ENCODE data around the gene SUPT4H1.
"Not testable (repeated sequence)": the region's sequence is repeated elsewhere in the genome, so short reads cannot be mapped to it uniquely, and the experiment has no call there.

SUPT4H1 gene

DNA sequence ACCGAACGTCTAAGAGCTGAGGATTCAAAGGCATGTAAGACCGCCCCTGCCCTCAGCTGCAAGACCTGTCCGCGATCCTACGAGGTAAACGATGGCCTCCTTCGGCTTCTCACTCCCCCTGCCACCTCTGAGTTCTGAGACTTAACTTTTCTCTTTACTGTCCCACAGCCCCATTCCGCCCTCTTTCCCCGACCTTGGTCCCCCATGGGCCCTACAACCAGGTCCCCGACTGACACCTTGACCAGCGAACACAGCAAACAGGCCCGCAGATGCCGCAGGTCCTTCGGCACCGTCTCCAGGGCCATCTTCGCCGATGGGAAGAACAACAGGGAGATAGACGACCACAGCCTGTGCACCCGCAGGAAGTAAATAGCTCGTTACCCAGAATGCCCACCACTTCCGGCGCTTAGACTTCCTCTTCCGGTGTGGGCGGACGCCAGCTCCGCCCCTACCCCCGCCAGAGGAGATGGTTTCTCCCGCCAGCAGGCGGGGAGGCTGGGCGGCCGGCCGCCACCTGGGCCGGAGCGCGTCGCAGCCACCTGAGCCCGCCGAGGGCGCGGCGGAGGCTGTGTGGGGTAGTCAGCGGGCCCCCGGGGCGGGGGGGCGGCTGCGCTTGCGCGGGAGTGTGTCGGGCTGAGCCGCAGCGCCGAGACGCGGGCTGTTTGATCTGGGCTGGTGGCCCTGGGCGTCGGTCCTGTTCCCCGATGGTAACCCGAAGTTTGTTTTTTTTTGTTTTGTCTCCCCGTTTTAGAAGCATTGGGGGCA lies at the start of gene SUPT4H1:
SUPT4H1 (minus strand) TSS at position 371 of the 765 bp plus-strand sequence; CDS start at position 305, 66 bp downstream.
- H3K4me3 ChIP-seq = peak within 1 kb of the TSS; percentile 74 to 94 (median 88)
- H3K27ac ChIP-seq = peak within 1 kb of the TSS; percentile 64 to 97 (median 93)

DNA sequence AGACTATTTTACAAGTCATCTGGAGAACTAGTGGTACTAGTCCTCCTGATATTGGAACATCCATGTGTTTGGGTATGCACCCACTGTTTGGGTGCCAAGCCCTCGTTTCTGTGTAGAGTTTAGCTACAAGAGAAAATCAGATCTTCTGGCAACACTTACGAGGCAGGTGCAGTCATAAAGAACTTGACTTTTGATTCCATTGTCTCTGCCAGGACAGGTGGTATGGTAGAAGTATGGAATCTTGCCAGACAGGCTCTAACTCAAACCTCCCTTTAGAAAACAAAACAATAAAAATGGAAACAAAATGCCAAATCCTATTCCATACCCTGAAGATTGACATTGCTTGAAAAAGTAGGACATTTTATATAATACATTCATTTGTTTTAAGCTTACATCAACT lies 49.3 kb upstream of the SUPT4H1 start:
- Histone ChIP-seq H3K4me3 (no peak overlapping the region), H3K27ac (no peak overlapping the region)

DNA sequence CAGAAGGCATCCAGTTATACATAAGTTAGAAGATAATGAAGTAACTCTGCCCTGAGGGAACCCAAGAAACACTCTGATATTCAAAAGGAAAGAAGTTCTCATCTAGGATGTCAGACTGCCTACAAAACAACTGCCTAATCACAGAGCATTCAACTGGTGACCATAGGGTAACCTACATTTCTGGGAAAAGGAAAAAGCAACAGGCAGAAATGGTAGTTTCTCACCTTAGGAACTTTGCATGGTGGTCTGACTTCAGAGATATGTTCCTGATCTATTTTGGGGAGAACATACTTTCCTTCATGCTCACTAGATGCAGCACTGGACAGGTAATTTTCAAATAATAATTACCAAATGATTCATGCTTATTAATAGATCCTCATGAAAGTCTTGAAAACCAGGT lies 48.8 kb upstream of the SUPT4H1 start:
- Histone ChIP-seq H3K27ac (no peak overlapping the region), H3K4me3 (no peak overlapping the region)

DNA sequence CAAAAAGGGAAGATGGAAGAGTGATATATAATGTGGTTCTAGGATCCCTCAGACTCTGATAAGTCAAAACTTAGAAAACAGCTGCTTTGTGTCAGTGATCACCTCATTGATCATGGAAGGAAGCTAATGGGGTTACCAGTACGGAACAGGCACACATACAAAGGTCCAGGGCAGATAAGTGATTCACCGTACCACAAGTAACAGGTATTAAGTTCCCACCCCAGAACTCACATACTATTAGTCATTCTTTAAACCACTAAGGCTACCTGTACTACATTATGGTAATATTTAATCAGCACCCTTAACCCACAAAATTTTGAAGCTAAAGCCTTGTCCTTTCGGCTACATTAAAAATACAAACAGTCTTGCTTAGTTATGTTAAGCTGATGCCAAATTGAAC lies 48.0 kb upstream of the SUPT4H1 start:
- H3K4me3 ChIP-seq = no peak overlapping the region
- no peak overlapping the region for H3K27ac ChIP-seq

DNA sequence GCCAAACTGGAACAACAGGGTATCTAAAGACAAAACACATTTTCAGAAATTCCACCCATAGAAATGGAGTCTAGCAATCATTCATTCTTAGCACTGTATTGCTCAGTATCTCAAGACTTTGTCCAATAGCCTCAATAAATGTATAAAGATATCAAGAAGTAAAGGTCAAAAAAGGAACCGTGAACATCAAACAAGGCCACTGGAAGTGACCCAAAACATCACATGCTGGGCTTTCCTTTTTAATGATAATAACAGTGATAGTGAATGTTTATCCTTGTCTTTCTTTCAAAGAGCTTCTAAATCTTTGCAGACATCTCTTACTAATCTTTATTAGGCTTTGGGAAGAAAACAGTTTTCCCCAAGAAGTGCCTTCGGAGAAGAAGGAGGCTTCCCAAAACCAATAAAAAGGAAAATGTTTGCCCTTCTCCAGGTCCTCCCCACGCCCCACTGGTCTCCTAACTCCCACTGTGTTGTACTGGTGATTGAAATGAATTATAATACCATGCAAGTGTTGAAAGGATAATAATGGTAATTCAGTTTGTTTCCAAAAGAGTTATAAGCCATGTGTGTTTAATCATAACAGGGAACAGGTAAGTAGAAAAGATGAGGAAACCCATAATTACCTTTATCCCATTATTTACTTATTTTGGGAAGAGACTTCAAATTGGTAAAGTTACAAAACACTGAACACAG lies 46.7 kb upstream of the SUPT4H1 start:
- H3K4me3 ChIP-seq = no peak overlapping the region
- no peak overlapping the region for H3K27ac ChIP-seq

DNA sequence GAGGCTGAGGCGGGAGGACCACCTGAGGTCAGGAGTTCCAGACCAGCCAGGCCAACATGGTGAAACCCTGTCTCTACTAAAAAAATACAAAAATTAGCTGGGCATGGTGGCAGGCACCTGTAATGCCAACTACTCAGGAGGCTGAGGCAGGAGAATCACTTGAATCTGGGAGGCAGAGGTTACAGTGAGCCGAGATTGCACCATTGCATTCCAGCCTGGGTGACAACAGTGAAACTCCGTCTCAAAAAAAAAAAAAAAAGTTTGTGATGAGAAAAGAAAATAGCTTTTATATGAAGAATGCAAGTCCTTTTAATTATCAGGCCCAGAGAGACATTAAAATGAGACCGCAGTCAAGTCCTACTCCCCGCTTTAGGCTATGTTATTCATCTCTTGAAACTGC lies 45.4 kb upstream of the SUPT4H1 start:
- H3K27ac ChIP-seq, H3K4me3 ChIP-seq: not testable (repeated sequence)

DNA sequence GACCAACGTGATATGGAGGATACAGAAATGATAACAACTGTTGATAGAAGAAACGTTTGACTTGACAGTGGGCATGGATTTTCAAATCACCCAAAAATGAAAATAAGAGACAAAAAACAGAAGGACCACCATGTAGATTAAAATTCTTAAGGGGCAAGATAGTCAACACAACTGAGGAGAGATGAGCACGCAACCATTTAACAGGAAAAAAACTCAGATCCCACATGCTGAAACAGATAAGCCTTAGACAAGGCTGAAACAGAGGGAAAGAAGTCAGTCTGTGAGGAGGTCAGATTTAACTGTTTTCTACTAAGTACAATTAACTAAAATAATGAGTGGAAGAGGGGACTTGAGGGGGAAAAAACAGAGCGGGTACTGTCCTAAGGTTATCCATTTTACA lies 44.2 kb upstream of the SUPT4H1 start:
- no peak overlapping the region for H3K4me3 ChIP-seq
- no peak overlapping the region for H3K27ac ChIP-seq

DNA sequence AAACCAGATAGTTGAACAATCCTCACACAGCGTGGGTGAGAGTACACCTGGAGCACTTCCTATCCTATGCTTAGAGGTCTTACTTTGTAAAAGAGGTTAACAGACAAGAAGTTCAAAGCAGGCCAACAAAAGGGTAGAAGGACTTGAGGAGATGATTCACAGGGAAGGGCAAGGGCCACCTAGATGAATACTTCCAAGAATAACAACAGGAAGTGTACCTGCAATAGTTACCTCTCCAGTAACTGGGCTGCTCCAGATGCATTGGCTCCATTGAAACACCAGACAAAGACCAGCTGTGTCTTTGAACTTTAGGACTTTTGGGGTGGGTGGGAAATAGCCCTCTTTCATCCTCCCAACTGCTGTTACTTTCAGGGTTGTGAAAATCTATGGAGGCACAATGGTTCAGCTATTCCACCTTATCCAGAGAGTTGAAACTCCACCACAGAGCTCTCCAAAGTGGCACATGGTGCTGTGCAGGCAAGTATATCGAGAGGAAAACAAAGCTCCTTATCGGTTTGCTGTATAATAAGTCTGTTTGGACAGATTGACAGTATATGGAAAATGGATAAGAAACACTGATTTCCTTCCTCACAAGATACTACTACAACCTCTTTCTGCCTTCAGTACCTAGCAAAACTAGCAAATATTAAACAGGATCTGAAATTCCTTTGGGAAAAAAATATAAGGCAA lies 42.7 kb upstream of the SUPT4H1 start:
- H3K27ac ChIP-seq = no peak overlapping the region
- H3K4me3 ChIP-seq = no peak overlapping the region

DNA sequence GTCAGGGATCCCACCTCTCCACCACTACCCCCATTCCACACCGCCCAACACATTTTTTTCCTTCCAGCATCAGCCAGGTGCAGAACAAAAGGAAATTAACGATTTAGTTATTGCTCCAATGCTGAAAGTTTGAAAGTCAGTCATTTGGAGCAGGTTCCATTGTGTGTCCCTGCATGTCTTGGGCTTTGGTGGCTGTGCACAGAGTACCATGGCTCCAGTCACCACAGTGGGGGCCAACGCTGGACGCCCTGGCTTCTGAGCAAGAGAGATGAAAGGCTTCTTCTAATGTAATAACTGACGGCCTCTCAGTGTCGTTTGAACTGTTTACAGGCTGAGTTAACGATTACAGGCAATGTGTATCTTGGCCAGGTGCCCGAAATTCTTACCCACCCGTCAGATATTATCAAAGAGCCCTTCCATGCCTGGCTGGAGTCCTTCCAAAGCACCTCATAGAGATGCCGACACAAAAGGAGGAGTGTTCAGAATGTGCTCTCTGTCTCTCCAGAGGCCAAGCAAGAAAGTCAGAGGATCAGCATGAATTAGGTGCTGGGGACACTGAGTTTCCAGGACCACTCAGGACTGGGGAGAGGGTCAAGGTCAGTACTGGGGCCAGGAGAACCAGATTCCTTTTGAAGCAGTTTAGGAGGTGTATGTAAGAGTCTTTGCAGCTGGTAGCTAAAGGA lies 39.4 kb upstream of the SUPT4H1 start:
- Histone ChIP-seq H3K27ac (no peak overlapping the region), H3K4me3 (no peak overlapping the region)

DNA sequence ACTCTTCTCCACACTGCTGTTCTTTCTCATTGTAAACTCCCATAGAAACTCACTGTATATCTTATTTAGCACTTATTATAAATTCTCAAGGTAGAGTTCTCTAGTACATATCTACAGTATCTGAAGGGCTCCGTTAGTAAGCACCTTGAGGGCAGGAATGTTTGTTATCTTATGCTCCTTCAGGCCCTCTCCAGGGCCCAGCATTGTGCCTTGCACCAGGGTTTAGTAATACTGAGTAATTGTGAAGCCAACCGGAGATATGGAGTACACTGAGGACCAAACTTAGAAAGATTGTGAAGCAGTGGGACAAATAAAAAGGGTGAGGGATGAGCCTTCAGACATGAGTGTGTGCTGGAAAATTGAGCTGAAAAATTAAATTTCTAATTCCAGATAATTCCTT lies 38.9 kb upstream of the SUPT4H1 start:
- Histone ChIP-seq H3K4me3 (no peak overlapping the region), H3K27ac (no peak overlapping the region)

DNA sequence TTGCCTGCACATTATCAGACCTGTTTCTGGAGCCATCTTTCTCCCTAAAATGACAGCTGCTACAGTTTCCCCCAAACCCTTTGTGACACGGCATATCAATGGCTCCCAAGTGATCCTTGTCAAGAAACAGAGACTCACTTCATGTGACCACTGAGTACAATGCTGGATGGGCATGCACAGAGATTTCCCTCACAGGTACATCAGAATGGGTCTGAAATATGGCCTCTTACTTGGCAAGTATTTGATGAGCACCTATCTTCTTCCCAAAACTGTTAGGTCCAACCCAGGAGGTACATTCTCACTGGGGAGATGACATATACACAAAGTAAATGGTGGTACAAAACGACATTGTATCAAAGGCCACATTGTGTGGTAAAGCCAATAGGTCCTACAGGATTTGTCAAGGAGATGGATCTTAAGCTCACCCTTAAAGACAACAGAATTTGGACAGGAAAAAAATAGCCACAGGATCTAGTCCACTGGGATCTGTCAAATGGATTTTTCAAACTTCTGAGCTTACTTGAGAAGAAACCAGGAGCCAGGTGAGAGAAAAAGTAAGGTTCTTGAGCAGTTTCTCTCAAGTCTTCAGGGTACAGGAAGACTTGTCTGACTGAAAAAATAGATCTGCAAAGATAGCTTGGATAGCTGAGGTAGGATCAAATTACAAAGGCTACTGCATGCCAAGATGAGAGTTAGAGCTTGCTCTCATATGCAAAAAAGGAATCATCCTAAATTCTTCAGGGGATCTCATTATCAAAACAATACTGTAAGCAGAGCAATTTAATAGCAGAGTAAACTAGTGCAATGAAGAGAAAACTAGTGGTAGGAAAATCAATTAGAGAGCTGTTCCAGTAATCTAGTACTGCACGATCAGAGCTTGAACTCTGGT lies 36.5 kb upstream of the SUPT4H1 start:
- no peak overlapping the region for H3K4me3 ChIP-seq
- H3K27ac ChIP-seq = peak overlapping the region in 1 of 21 experiments; percentile 51

DNA sequence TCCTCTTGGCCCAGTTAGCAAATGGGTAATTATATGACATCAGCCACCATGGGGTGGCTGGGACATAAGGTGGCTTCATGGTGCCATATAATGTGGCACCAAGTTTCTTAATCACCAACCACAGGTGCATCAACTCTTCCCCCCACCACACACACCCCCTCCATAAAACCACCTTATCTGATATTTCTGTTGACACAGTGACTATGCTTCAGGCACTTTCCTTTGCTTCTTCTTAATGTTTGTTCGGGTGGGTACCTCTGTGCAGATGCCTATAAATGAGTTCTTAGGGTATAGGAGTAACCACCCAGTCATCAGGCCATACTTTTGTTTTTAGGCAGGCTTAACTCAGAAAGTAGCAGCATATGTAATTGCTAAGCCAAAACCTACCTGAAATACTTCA lies 35.8 kb upstream of the SUPT4H1 start:
- peak overlapping the region in 1 of 21 experiments; percentile 51 for H3K27ac ChIP-seq
- H3K4me3 ChIP-seq = no peak overlapping the region

DNA sequence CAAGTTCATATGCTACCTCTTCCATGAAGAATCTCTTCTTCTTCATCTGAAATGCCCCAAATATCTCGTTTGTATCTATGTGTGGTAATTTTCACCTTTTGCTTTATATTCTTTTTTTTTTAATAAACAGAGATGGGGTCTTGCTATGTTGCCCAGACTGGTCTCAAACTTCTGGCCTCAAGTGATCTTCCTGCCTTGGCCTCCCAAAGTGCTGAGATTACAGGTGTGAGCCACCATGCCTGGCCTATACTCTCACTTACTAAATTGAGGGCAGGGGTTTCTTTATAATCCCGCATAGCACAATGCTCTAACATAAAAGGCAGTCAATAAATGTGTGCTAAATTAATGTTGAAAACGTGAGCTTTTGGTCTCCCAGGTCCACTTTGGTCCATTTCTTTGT lies 34.7 kb upstream of the SUPT4H1 start:
- Histone ChIP-seq H3K4me3 (no peak overlapping the region), H3K27ac (no peak overlapping the region)

DNA sequence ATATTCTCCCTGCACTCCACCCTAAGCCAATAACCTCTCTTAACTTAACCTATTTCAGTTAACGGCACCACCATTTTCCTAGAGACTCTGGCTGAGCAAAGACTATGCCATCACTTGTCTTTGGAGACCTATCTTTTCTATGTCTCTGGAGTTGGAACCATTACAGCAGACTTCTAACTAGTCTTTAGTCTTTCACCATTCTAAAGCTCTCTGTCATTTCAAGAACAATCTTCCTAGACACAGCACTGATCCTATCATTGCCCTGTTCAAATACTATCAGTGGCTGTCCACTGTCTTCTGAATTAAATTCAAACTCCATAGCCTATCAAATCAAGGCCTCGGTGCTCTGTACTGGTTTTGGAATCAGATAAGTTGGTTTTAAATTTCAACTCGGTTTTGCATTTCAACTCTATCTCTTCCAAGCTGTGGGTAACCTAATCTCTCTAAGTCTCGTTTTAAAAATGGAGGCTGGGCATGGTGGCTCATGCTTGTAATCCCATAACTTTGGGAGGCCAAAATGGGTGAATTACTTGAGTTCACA lies 33.4 kb upstream of the SUPT4H1 start:
- H3K27ac ChIP-seq = no peak overlapping the region
- no peak overlapping the region for H3K4me3 ChIP-seq

DNA sequence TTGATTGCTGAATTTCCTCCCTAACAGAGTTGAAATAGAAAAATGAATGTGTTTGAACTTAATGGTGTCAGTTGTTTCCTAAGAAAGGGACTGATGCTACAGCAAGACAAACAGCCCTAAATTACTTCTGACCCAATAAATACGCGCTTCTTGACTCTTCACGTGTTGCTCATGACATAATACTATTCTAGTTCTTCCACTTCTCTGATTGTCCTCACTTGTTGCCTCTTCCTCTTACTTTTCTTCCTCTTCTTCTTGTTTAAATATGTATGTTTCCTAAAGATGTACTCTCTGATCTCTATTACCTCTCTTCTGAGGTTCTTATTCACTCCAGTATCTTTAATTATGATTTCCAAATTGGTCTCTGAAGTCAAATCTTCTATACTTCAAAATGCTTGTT lies 32.9 kb upstream of the SUPT4H1 start:
- Histone ChIP-seq H3K4me3 (no peak overlapping the region), H3K27ac (no peak overlapping the region)

DNA sequence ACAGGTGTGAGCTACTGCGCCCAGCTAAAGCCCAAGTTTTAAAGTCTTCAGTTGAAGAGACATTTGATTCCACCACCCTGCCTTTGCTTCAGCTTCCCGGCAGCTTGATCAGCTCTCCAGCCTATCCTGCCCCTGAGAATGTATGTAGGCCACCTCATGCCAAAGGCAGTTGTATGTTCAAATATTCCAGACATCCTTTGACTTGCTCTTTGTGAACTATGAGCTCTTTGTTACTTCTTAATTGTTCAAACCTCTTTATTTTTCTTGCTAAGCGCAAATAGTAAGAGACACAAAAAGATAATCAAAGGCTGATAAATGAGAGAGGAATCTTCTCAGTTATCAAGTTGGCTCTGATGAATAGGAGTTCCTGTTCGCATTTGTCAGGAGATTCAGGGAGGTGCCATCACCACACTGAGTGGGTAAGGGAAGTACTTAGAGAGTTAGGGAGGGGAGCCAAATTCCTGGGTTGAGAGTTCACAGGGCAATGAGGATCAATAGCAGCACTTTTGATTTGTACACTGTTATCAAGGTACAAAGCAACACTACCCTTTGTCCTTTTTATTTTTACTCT lies 32.0 kb upstream of the SUPT4H1 start:
- no peak overlapping the region for H3K27ac ChIP-seq
- H3K4me3 ChIP-seq = no peak overlapping the region

DNA sequence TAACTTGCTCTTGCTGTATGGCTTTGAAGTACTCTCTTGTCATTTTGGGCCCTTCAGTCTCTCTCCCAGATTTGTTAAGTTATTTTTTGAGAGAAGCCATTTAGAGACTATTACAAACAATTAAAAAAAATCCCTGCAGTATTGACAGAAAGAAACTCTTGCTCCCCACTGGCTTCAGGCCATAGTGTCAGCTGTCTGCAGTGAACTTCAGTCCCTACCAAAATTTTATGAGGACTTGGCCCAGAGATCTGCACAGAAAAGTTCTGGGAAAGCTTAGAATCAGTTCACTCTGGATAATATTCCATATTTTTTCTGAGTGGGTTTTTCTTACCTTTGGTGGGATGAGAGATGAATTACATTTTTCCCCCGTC lies 30.9 kb upstream of the SUPT4H1 start:
- no peak overlapping the region for H3K4me3 ChIP-seq
- H3K27ac ChIP-seq = peak overlapping the region in 3 of 21 experiments; percentile 25 to 58 (median 26)

DNA sequence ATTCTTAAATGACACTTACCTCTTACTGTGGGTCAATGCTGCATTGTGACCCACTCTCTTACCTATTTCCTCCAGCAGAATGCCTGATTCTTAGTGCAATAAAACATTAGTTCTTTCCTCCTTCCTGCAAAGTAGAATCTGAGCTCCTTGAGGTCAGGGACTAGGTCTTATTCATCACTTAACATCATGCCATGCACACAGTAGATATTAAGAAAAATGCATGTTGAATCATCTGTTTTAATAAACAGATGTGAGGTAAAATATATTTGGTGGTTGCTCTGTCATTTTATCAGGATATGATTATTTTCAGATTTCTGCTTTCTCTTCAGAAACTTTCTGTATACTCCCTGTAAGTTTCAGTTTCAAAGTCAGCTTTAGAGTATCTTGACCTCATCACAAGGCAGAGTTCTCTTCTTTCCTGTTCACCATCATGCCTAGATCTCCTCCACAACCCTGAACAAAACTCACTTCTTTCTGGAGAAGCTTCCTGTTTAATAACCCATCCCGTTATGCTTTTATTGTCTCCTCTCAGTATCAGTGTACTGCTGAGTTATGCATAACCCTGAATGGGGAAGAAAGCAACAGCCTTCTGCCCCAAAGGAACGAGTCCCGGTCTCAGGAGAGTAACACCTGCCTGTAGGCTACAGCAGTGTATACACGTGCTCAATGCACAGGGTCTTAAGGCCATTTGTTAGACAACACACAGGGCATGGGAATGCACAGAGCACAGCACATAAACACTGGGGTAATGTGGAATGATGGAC lies 30.3 kb upstream of the SUPT4H1 start:
- H3K27ac ChIP-seq = peak overlapping the region in 3 of 21 experiments; percentile 25 to 58 (median 26)

More for the DNA sequence above, 30.3 kb upstream of the SUPT4H1 start:
- no peak overlapping the region for H3K4me3 ChIP-seq
